Skeletal muscle tissue (tissue), 2 donors: ENCODE results near the gene ABHD17B. TPM values are rescaled to one million over a fixed set of nuclear protein-coding genes. Genes with fewer than 3 reads are reported as not detected.

Source experiments
- small RNA-seq: library from RNA; depleted of rRNA; stranded (forward); fragments of <200 nt; gene quantifications from one replicate; pipeline ENCODE3, GENCODE V24; 2014
- total RNA-seq: library from RNA; depleted of rRNA; stranded (reverse); fragments of >200 nt; gene quantifications from one replicate; pipeline ENCODE4 v1.2.3, GENCODE V29; 2014

The ABHD17B gene
- total RNA-seq, 1 donor from 2014 or later: 57.4 TPM

Small RNA genes lying within 50 kb of the gene (small RNA-seq; reads per million reads assigned to genes)
- gene RF00019: not detected

Other genes starting within 250 kb of the ABHD17B start
- gene CEMIP2, start 142.7 kb downstream of the ABHD17B start, total RNA-seq: 39.7 TPM
- 18.3 TPM for gene C9orf85, start 446 bp upstream of the ABHD17B start, total RNA-seq
- not detected for gene C9orf57, start 149.4 kb upstream of the ABHD17B start, total RNA-seq
- 0.52 TPM for gene GDA, start 238.2 kb upstream of the ABHD17B start, total RNA-seq